KBM-7 (cell line): ENCODE data around the gene NUDT7.
A peak's percentile ranks its signal among the peaks of the same experiment; 100 is the strongest.

Experiments
- DNase-seq: peaks from one replicate; pipeline ENCODE4 v3.0.0-alpha.2; 2015
- in situ Hi-C: fragments of 300-500 bp; cut with MboI; formaldehyde crosslinking; loops from 2 replicates; pipeline ENCODE4 v1.14.3; 2020; ENCODE audit warnings: low sequenced_read_pairs, low pct_unique_long_range_greater_than_20kb, mixed read lengths

The NUDT7 gene

GRCh38 chr16:77722309-77723107 lies at the start of gene NUDT7:
Gene NUDT7 (plus strand): TSS chr16:77722514. CDS start chr16:77722583, 69 bp downstream.
- peak; percentile 88 for DNase-seq

GRCh38 chr16:77674888-77675287 lies 47.4 kb upstream of the NUDT7 start:
- no peak for DNase-seq
- in situ Hi-C loops: loop anchor here (10.0 kb wide), 1 partner anchor 300 kb away; no protein-coding TSS in a partner anchor

More at GRCh38 chr16:77722309-77723107, at the start of gene NUDT7:
- in situ Hi-C loops: no loop called here

GRCh38 chr16:77675464-77676324 lies 46.6 kb upstream of the NUDT7 start:
- DNase-seq: peak; percentile 90
- in situ Hi-C loops: loop anchor here (10.0 kb wide), 1 partner anchor 299 kb away; no protein-coding TSS in a partner anchor

GRCh38 chr16:77677129-77677528 lies 45.2 kb upstream of the NUDT7 start:
- in situ Hi-C loops: loop anchor here (10.0 kb wide), 1 partner anchor 298 kb away; no protein-coding TSS in a partner anchor
- no peak for DNase-seq

GRCh38 chr16:77679391-77679790 lies 42.9 kb upstream of the NUDT7 start:
- in situ Hi-C loops: loop anchor here (10.0 kb wide), 1 partner anchor 295 kb away; no protein-coding TSS in a partner anchor
- DNase-seq: peak; percentile 23

GRCh38 chr16:77679901-77680300 lies 42.4 kb upstream of the NUDT7 start:
- in situ Hi-C loops: loop anchor here (10.0 kb wide), 1 partner anchor 295 kb away; no protein-coding TSS in a partner anchor
- DNase-seq: peak; percentile 96

GRCh38 chr16:77680496-77680895 lies 41.8 kb upstream of the NUDT7 start:
- in situ Hi-C loops: no loop called here
- DNase-seq: no peak

GRCh38 chr16:77682586-77682985 lies 39.7 kb upstream of the NUDT7 start:
- no peak for DNase-seq
- in situ Hi-C loops: no loop called here

- in situ Hi-C loops: no loop called here
- no peak for DNase-seq
These were observed 38.7 kb upstream of the NUDT7 start for GRCh38 chr16:77683397-77684180.

- in situ Hi-C loops: no loop called here
- no peak for DNase-seq
These were observed 38.2 kb upstream of the NUDT7 start for GRCh38 chr16:77684181-77684526.

- no peak for DNase-seq
- in situ Hi-C loops: no loop called here
These were observed 35.9 kb upstream of the NUDT7 start for GRCh38 chr16:77686385-77686784.

GRCh38 chr16:77689971-77690370 lies 32.3 kb upstream of the NUDT7 start:
- in situ Hi-C loops: no loop called here
- DNase-seq: no peak

- in situ Hi-C loops: no loop called here
- DNase-seq: no peak
These were observed 31.9 kb upstream of the NUDT7 start for GRCh38 chr16:77690416-77690815.

- no peak for DNase-seq
- in situ Hi-C loops: no loop called here
These were observed 29.7 kb upstream of the NUDT7 start for GRCh38 chr16:77692612-77693011.

- in situ Hi-C loops: no loop called here
- DNase-seq: no peak
These were observed 26.2 kb upstream of the NUDT7 start for GRCh38 chr16:77696149-77696548.

- peak; percentile 50 for DNase-seq
- in situ Hi-C loops: no loop called here
These were observed 21.5 kb upstream of the NUDT7 start for GRCh38 chr16:77700846-77701245.

- in situ Hi-C loops: no loop called here
- DNase-seq: no peak
These were observed 17.0 kb upstream of the NUDT7 start for GRCh38 chr16:77705351-77705750.

- in situ Hi-C loops: no loop called here
- DNase-seq: no peak
These were observed 11.1 kb upstream of the NUDT7 start for GRCh38 chr16:77711179-77711578.

- no peak for DNase-seq
- in situ Hi-C loops: no loop called here
These were observed 10.5 kb upstream of the NUDT7 start for GRCh38 chr16:77711775-77712174.
